Measurements from ENCODE around the gene ADAMTS15.

Gene ADAMTS15

GRCh38 chr11:130418756-130419155, 29.7 kb upstream of the ADAMTS15 start:
- Histone ChIP-seq H3K4me1 (ENCODE audit: control insufficient read depth in 2 of 2, insufficient read depth in 2 of 2, low read length in 2 of 2) (no peaks in the 10 kb centered on the region), H3K27me3 (ENCODE audit: control insufficient read depth in 2 of 2, insufficient read depth in 2 of 2, low read length in 2 of 2) (peaks cover 0 to 4% of the 10 kb centered on the region in 2 donors), H3K27ac (ENCODE audit: low read depth in 2 of 2, low read length in 2 of 2) (no peak overlapping the region), H3K9me3 (ENCODE audit: control insufficient read depth in 2 of 2, low read length in 2 of 2) (no peaks in the 10 kb centered on the region), H3K36me3 (ENCODE audit: control insufficient read depth in 2 of 2, insufficient read depth in 2 of 2, low read length in 2 of 2) (no peaks in the 10 kb centered on the region), H3K4me3 (ENCODE audit: low read length in 2 of 2) (no peak overlapping the region), H3K9ac (ENCODE audit: low read depth in 1 of 2, low read length in 2 of 2) (no peak overlapping the region)

DNA sequence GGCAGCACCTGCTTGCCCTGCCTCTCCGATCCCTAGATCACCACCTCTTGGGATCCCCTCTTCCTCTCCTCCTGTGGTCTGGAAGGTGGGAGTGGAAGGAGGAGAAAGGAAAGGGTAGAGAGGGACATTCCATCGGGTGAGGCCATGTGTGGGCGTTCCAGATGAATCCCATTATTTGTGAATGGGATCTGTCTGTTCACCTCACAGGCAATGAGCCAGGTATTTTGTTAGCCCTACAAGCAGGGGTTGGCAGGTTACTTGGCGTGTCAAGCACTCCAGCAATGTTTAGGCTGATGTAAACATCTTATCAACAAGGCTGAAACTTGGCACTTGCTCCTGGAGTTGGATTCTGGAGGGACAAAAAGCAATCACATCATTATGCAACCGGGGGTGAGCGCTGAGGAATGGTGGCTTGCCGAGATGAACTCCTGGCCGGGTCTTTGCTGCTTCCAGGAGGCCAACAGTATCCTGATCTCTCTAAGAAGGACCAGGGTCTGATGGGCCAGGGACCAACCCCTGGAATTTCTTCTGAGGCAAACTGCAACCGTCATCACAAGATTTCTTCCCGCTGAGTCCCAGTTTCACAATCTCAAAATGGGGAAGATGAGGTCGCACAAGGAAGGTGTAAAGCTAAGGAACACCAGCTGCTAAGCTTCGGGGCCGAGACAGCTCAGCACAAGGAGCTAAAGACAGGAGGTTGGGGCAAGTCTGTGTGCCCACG, 27.8 kb upstream of the ADAMTS15 start:
- H3K4me3 ChIP-seq (ENCODE audit: low read length in 2 of 2) = no peak overlapping the region
- no peak overlapping the region for H3K9ac ChIP-seq (ENCODE audit: low read depth in 1 of 2, low read length in 2 of 2)
- H3K27ac ChIP-seq (ENCODE audit: low read depth in 2 of 2, low read length in 2 of 2) = no peak overlapping the region
- no peaks in the 10 kb centered on the region for H3K36me3 ChIP-seq (ENCODE audit: control insufficient read depth in 2 of 2, insufficient read depth in 2 of 2, low read length in 2 of 2)
- no peaks in the 10 kb centered on the region for H3K9me3 ChIP-seq (ENCODE audit: control insufficient read depth in 2 of 2, low read length in 2 of 2)
- no peaks in the 10 kb centered on the region for H3K4me1 ChIP-seq (ENCODE audit: control insufficient read depth in 2 of 2, insufficient read depth in 2 of 2, low read length in 2 of 2)
- peaks cover 0 to 8% of the 10 kb centered on the region in 2 donors for H3K27me3 ChIP-seq (ENCODE audit: control insufficient read depth in 2 of 2, insufficient read depth in 2 of 2, low read length in 2 of 2)

- H3K9me3 ChIP-seq (ENCODE audit: control insufficient read depth in 2 of 2, low read length in 2 of 2) = no peaks in the 10 kb centered on the region
- no peak overlapping the region for H3K4me3 ChIP-seq (ENCODE audit: low read length in 2 of 2)
- H3K27me3 ChIP-seq (ENCODE audit: control insufficient read depth in 2 of 2, insufficient read depth in 2 of 2, low read length in 2 of 2) = peaks cover 4 to 8% of the 10 kb centered on the region in 2 donors
- H3K27ac ChIP-seq (ENCODE audit: low read depth in 2 of 2, low read length in 2 of 2) = no peak overlapping the region
- H3K9ac ChIP-seq (ENCODE audit: low read depth in 1 of 2, low read length in 2 of 2) = no peak overlapping the region
- no peaks in the 10 kb centered on the region for H3K36me3 ChIP-seq (ENCODE audit: control insufficient read depth in 2 of 2, insufficient read depth in 2 of 2, low read length in 2 of 2)
- no peaks in the 10 kb centered on the region for H3K4me1 ChIP-seq (ENCODE audit: control insufficient read depth in 2 of 2, insufficient read depth in 2 of 2, low read length in 2 of 2)
Measured at GRCh38 chr11:130421199-130421585, 27.3 kb upstream of the ADAMTS15 start.

DNA sequence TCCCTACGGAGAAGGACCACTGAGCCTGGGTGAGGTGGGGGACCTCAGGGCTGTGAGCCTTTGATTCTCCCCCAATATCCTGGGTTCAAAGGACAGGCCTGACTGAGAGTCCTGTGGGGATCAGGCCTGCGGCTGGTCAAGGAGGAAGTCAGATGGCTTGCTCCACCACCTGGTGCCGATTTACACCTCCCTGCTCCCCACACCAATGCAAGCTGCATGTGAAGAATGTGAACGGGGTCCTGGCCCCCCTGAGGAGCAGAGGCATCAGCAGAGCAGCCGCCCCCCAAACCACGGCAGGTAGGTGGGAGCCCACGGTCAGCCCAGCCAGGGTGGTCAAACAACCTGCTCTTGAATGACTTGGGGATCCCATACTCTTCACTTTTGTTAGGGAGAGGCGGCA, 26.7 kb upstream of the ADAMTS15 start:
- Histone ChIP-seq H3K4me3 (ENCODE audit: low read length in 2 of 2) (no peak overlapping the region), H3K27ac (ENCODE audit: low read depth in 2 of 2, low read length in 2 of 2) (no peak overlapping the region), H3K36me3 (ENCODE audit: control insufficient read depth in 2 of 2, insufficient read depth in 2 of 2, low read length in 2 of 2) (no peaks in the 10 kb centered on the region), H3K9ac (ENCODE audit: low read depth in 1 of 2, low read length in 2 of 2) (no peak overlapping the region), H3K4me1 (ENCODE audit: control insufficient read depth in 2 of 2, insufficient read depth in 2 of 2, low read length in 2 of 2) (no peaks in the 10 kb centered on the region), H3K9me3 (ENCODE audit: control insufficient read depth in 2 of 2, low read length in 2 of 2) (no peaks in the 10 kb centered on the region), H3K27me3 (ENCODE audit: control insufficient read depth in 2 of 2, insufficient read depth in 2 of 2, low read length in 2 of 2) (peaks cover 9 to 11% of the 10 kb centered on the region in 2 donors)

DNA sequence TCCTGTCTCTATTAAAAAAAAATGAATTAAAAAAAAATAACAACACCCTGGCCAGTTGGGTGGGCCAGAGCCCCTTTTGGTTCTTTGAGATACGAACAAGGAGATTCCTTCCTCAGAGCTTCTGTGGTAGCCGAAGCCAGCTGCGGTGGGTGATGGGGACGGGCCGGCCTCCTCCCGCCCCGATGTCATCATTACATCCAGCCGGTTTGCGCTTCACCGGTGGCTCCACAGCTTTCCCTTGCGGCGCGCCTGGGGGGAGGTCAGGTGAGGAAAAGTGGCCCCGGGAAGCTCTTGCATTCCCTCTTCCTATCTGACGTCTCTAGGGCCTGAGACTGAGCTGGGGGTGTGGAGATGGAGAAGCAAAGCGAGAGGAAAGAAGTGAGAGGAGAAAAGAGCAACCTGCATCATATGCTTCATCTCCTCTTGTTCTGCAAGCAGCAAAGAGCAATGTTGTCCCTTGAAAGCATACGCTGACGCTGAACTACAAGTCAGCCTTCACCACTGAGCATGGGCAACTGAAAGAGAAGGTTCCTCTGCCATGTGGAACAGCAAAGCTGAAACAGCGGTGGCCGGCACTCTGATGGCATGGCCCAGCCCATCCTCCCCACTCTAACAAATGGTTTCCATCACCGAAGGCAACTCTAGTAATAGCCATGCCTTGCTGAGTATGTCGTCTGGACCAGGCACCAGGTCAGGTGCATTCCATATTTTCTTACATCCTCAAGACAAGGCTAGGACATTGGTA, 26.0 kb upstream of the ADAMTS15 start:
- Histone ChIP-seq H3K9ac (ENCODE audit: low read depth in 1 of 2, low read length in 2 of 2) (no peak overlapping the region), H3K27ac (ENCODE audit: low read depth in 2 of 2, low read length in 2 of 2) (no peak overlapping the region), H3K4me3 (ENCODE audit: low read length in 2 of 2) (no peak overlapping the region), H3K27me3 (ENCODE audit: control insufficient read depth in 2 of 2, insufficient read depth in 2 of 2, low read length in 2 of 2) (peaks cover 15 to 16% of the 10 kb centered on the region in 2 donors), H3K9me3 (ENCODE audit: control insufficient read depth in 2 of 2, low read length in 2 of 2) (no peaks in the 10 kb centered on the region), H3K36me3 (ENCODE audit: control insufficient read depth in 2 of 2, insufficient read depth in 2 of 2, low read length in 2 of 2) (no peaks in the 10 kb centered on the region), H3K4me1 (ENCODE audit: control insufficient read depth in 2 of 2, insufficient read depth in 2 of 2, low read length in 2 of 2) (peaks cover 0 to under 1% of the 10 kb centered on the region in 2 donors)

- no peaks in the 10 kb centered on the region for H3K9me3 ChIP-seq (ENCODE audit: control insufficient read depth in 2 of 2, low read length in 2 of 2)
- no peak overlapping the region for H3K9ac ChIP-seq (ENCODE audit: low read depth in 1 of 2, low read length in 2 of 2)
- H3K4me3 ChIP-seq (ENCODE audit: low read length in 2 of 2) = no peak overlapping the region
- no peak overlapping the region for H3K27ac ChIP-seq (ENCODE audit: low read depth in 2 of 2, low read length in 2 of 2)
- no peaks in the 10 kb centered on the region for H3K36me3 ChIP-seq (ENCODE audit: control insufficient read depth in 2 of 2, insufficient read depth in 2 of 2, low read length in 2 of 2)
- H3K27me3 ChIP-seq (ENCODE audit: control insufficient read depth in 2 of 2, insufficient read depth in 2 of 2, low read length in 2 of 2) = peaks cover 17 to 18% of the 10 kb centered on the region in 2 donors
- peaks cover 0 to 7% of the 10 kb centered on the region in 2 donors for H3K4me1 ChIP-seq (ENCODE audit: control insufficient read depth in 2 of 2, insufficient read depth in 2 of 2, low read length in 2 of 2)
Measured at GRCh38 chr11:130423541-130424142, 24.8 kb upstream of the ADAMTS15 start.

DNA sequence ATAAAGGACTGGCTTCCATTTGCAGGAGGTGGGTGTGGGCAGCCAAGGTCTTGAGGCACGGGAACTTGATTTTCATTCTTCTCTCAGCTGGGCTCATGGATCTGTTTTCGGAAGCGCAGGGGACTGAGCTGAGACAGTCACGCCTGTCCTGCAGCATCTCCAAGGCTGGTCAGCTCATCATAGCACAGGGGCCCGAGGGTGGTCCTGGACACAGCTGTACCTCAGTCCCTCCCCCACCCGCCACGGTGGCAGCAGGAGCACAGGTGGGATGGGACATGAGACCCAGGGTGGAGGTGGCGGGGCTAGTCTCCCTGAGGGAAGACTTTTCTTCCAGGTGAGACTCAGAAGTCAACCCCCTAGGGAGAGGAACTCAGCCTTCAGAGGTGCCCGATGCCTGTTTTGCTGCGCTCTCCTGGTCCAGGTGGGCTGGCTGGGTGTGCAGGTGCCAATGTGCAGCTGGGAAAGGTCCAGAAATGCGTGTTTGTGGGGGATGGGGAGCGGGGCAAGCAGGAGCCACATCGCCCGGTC, 23.8 kb upstream of the ADAMTS15 start:
- Histone ChIP-seq H3K4me3 (ENCODE audit: low read length in 2 of 2) (no peak overlapping the region), H3K9me3 (ENCODE audit: control insufficient read depth in 2 of 2, low read length in 2 of 2) (no peaks in the 10 kb centered on the region), H3K36me3 (ENCODE audit: control insufficient read depth in 2 of 2, insufficient read depth in 2 of 2, low read length in 2 of 2) (no peaks in the 10 kb centered on the region), H3K9ac (ENCODE audit: low read depth in 1 of 2, low read length in 2 of 2) (no peak overlapping the region), H3K4me1 (ENCODE audit: control insufficient read depth in 2 of 2, insufficient read depth in 2 of 2, low read length in 2 of 2) (peaks cover 0 to 9% of the 10 kb centered on the region in 2 donors), H3K27me3 (ENCODE audit: control insufficient read depth in 2 of 2, insufficient read depth in 2 of 2, low read length in 2 of 2) (peaks cover 26 to 28% of the 10 kb centered on the region in 2 donors), H3K27ac (ENCODE audit: low read depth in 2 of 2, low read length in 2 of 2) (no peak overlapping the region)

GRCh38 chr11:130425156-130425555, 23.3 kb upstream of the ADAMTS15 start:
- Histone ChIP-seq H3K36me3 (ENCODE audit: control insufficient read depth in 2 of 2, insufficient read depth in 2 of 2, low read length in 2 of 2) (no peaks in the 10 kb centered on the region), H3K4me1 (ENCODE audit: control insufficient read depth in 2 of 2, insufficient read depth in 2 of 2, low read length in 2 of 2) (peaks cover 0 to 9% of the 10 kb centered on the region in 2 donors), H3K27me3 (ENCODE audit: control insufficient read depth in 2 of 2, insufficient read depth in 2 of 2, low read length in 2 of 2) (peaks cover 31% of the 10 kb centered on the region in 2 donors), H3K9me3 (ENCODE audit: control insufficient read depth in 2 of 2, low read length in 2 of 2) (no peaks in the 10 kb centered on the region), H3K27ac (ENCODE audit: low read depth in 2 of 2, low read length in 2 of 2) (no peak overlapping the region), H3K4me3 (ENCODE audit: low read length in 2 of 2) (no peak overlapping the region), H3K9ac (ENCODE audit: low read depth in 1 of 2, low read length in 2 of 2) (no peak overlapping the region)

DNA sequence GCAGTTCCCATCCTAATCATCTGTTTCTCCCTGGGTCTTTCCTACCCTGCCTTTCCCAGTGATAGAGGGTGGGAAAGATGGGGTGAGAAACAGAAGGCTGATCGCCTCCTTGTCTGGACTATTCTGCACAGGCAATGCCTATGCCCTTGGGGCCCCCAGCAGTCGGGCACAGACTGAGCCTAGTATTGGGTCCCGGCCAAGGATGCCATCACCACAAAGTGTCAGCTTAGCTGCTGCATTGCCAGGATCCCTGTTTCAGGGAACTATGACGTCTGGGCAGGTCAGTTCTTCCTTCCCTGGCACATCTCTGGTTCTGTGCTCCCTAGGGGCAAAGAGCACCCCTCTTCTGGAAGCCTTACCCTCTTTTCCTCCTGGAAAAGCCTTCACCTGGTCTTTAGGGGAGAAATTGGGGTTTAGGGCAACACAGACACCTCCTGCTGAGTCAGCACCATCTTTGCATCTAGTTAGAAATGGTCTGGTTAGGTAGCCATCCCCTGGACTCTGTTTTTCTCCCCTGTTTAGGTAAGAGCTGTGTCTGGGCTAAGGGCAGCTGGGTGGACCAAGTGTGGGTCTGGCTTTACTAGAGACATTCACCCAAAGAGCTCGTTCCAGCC, 22.1 kb upstream of the ADAMTS15 start:
- no peaks in the 10 kb centered on the region for H3K36me3 ChIP-seq (ENCODE audit: control insufficient read depth in 2 of 2, insufficient read depth in 2 of 2, low read length in 2 of 2)
- H3K9me3 ChIP-seq (ENCODE audit: control insufficient read depth in 2 of 2, low read length in 2 of 2) = no peaks in the 10 kb centered on the region
- no peak overlapping the region for H3K27ac ChIP-seq (ENCODE audit: low read depth in 2 of 2, low read length in 2 of 2)
- H3K4me1 ChIP-seq (ENCODE audit: control insufficient read depth in 2 of 2, insufficient read depth in 2 of 2, low read length in 2 of 2) = peaks cover 0 to 9% of the 10 kb centered on the region in 2 donors
- H3K4me3 ChIP-seq (ENCODE audit: low read length in 2 of 2) = no peak overlapping the region
- peaks cover 35 to 36% of the 10 kb centered on the region in 2 donors for H3K27me3 ChIP-seq (ENCODE audit: control insufficient read depth in 2 of 2, insufficient read depth in 2 of 2, low read length in 2 of 2)
- H3K9ac ChIP-seq (ENCODE audit: low read depth in 1 of 2, low read length in 2 of 2) = no peak overlapping the region
